K562 (cell line): ENCODE results near the gene SPTLC1. TPM values are rescaled to one million over a fixed set of nuclear protein-coding genes. Genes with fewer than 3 reads are reported as not detected.

Experiments
- ATAC-seq: fragments of 200-7000 bp; cut with Tn5 transposase; 3 replicates; pipeline ENCODE4 v1.9.1; 2020; ENCODE audit warnings: moderate library complexity
- BruUV-seq: library from RNA; stranded (reverse); fragments of 400-500 nt; replicated peaks from 2 replicates; lab custom pipeline; 2021; lab: Mats Ljungman, UMichigan
- CTCF ChIA-PET: fragments of 300-600 bp; formaldehyde crosslinking; extraction: SDS; loops from one replicate; lab custom pipeline; 2021; ENCODE audit warnings: low intra/inter-chr PET ratio; lab: Yijun Ruan, JAX
- POLR2A ChIA-PET: fragments of 300-600, 350-650 bp; sonication (Branson Sonifier 250); formaldehyde crosslinking; extraction: SDS; loops from one replicate; lab custom pipeline; 2021; ENCODE audit warnings: antibody characterized with exemption, inconsistent platforms; lab: Yijun Ruan, JAX
- DNase-seq, 4 experiments: peaks; one replicate each; pipeline versions ENCODE4 v3.0.0 to v3.0.0-alpha.2; 2011 to 2018; ENCODE audit warnings: low spot score in 3 of 4, mixed read lengths in 3 of 4; ENCODE audit errors: extremely low read depth in 1 of 4
- FAIRE-seq: peaks from 2 replicates; lab custom pipeline; 2011; peaks lifted over from hg19 to GRCh38; lab: Jason Lieb, UNC
- H2AFZ ChIP-seq: 2 replicates; pipeline ENCODE4 v1.6.0; 2011; ENCODE audit warnings: low read depth, low read length, control low read depth, inconsistent platforms
- H3K27ac ChIP-seq: fragments of 200-600 bp; 3 replicates; pipeline ENCODE4 v1.8.0; 2011; ENCODE audit warnings: low read depth, mild to moderate bottlenecking, control low read depth, inconsistent platforms, low read length, moderate library complexity, mixed read lengths; ENCODE audit errors: extremely low read depth
- H3K27me3 ChIP-seq, 2 experiments: fragments of 300-600 bp in 1 of 2; 2 replicates in 1 of 2; 3 replicates in 1 of 2; pipeline versions ENCODE4 v1.6.0 to v1.8.0; 2011; ENCODE audit warnings: inconsistent platforms in 2 of 2, low read length in 2 of 2, mild to moderate bottlenecking in 1 of 2, mixed read lengths in 1 of 2, moderate library complexity in 1 of 2; ENCODE audit not compliant: control insufficient read depth in 2 of 2, insufficient read depth in 2 of 2
- H3K36me3 ChIP-seq: fragments of 300-600 bp; 3 replicates; pipeline ENCODE4 v1.8.0; 2011; ENCODE audit warnings: mild to moderate bottlenecking, low read length, inconsistent platforms; ENCODE audit not compliant: control insufficient read depth, insufficient read depth
- H3K4me1 ChIP-seq, 2 experiments: fragments of 200-600 bp in 1 of 2; replicated peaks in 1 of 2; 2 replicates in 1 of 2; 3 replicates in 1 of 2; pipeline versions ENCODE4 v1.5.1 to v1.8.0; 2011; ENCODE audit warnings: inconsistent platforms in 2 of 2, low read length in 2 of 2, mild to moderate bottlenecking in 1 of 2, mixed read lengths in 1 of 2, moderate library complexity in 1 of 2; ENCODE audit not compliant: control insufficient read depth in 2 of 2, insufficient read depth in 2 of 2
- H3K4me2 ChIP-seq: 2 replicates; pipeline ENCODE4 v1.6.1; 2011; ENCODE audit warnings: low read length, control low read depth, inconsistent platforms, mixed read lengths; ENCODE audit not compliant: insufficient read depth
- H3K4me3 ChIP-seq: fragments of 200-600 bp; sonication (generic), shearing (Covaris generic); 2 replicates; pipeline ENCODE4 v1.5.1; 2016; ENCODE audit warnings: control low read depth, inconsistent platforms
- H3K79me2 ChIP-seq: fragments of 200-600 bp; 3 replicates; pipeline ENCODE4 v1.8.0; 2011; ENCODE audit warnings: low read length, inconsistent platforms; ENCODE audit not compliant: control insufficient read depth, insufficient read depth
- H3K9ac ChIP-seq, 2 experiments: 2 replicates each; pipeline versions ENCODE4 v1.6.0 to v1.6.1; 2011; ENCODE audit warnings: low read depth in 2 of 2, low read length in 2 of 2, control low read depth in 1 of 2, inconsistent platforms in 1 of 2, mild to moderate bottlenecking in 1 of 2, mixed read lengths in 1 of 2; ENCODE audit not compliant: insufficient read depth in 1 of 2
- H3K9me1 ChIP-seq: one replicate; pipeline ENCODE4 v1.6.0; 2011; ENCODE audit warnings: inconsistent platforms, mild to moderate bottlenecking, low read length, moderate library complexity; ENCODE audit not compliant: control insufficient read depth, insufficient read depth
- H3K9me3 ChIP-seq: replicated peaks from 2 replicates; pipeline ENCODE4 v1.5.1; 2011; ENCODE audit warnings: low read depth, low read length, inconsistent platforms; ENCODE audit not compliant: control insufficient read depth, insufficient read depth
- H4K20me1 ChIP-seq: replicated peaks from 2 replicates; pipeline ENCODE4 v1.6.1; 2011; ENCODE audit warnings: low read length, inconsistent platforms, mixed read lengths; ENCODE audit not compliant: control insufficient read depth, insufficient read depth
- ARID4B ChIP-seq: sonication (generic); formaldehyde crosslinking; IDR thresholded peaks from 2 replicates; pipeline ENCODE4 v1.8.0; 2022; ENCODE audit warnings: mild to moderate bottlenecking, missing genetic modification reagents
- ATF3 ChIP-seq, 2 experiments: fragments of 450-650 bp in 1 of 2; sonication (generic) in 1 of 2; formaldehyde crosslinking in 1 of 2; IDR thresholded peaks in 1 of 2; conservative IDR thresholded peaks in 1 of 2; 2 replicates each; pipeline versions ENCODE4 v1.6.1 to v1.8.1; 2016 to 2023; ENCODE audit warnings: mild to moderate bottlenecking in 2 of 2, moderate library complexity in 2 of 2, inconsistent platforms in 1 of 2, missing genetic modification reagents in 1 of 2
- E2F1 ChIP-seq: sonication (generic); formaldehyde crosslinking; IDR thresholded peaks from 2 replicates; pipeline ENCODE4 v1.8.1; 2023; ENCODE audit warnings: mild to moderate bottlenecking, missing genetic modification reagents, moderate library complexity
- ETS1 ChIP-seq: conservative IDR thresholded peaks from 2 replicates; pipeline ENCODE4 v1.6.1; 2011; ENCODE audit warnings: low read depth, mild to moderate bottlenecking, low read length; ENCODE audit not compliant: control insufficient read depth
- HCFC1 ChIP-seq: IDR thresholded peaks from 2 replicates; pipeline ENCODE4 v1.6.1; 2012; ENCODE audit warnings: low read depth, low read length, improper control_type of control experiment
- RBM15 ChIP-seq: fragments of 200-400 bp; formaldehyde crosslinking; IDR thresholded peaks from 2 replicates; pipeline ENCODE4 v1.6.1; 2018; ENCODE audit warnings: mild to moderate bottlenecking, low read length, moderate library complexity; ENCODE audit not compliant: insufficient read depth
- SAFB ChIP-seq: fragments of 200-400 bp; formaldehyde crosslinking; IDR thresholded peaks from 2 replicates; pipeline ENCODE4 v1.6.1; 2017; ENCODE audit warnings: low read depth, low read length, borderline replicate concordance
- ZFP36 ChIP-seq: fragments of 150-350 bp; IDR thresholded peaks from 2 replicates; pipeline ENCODE4 v1.6.1; 2018; ENCODE audit warnings: low read length, low read depth; ENCODE audit not compliant: partially characterized antibody
- ZFPM2 ChIP-seq: fragments of 250-450 bp; sonication (Bioruptor Pico); IDR thresholded peaks from 2 replicates; pipeline ENCODE4 v1.5.1; 2022; ENCODE audit warnings: mild to moderate bottlenecking
- ZNF551 ChIP-seq: fragments of 250-450 bp; sonication (Bioruptor Pico); IDR thresholded peaks from 2 replicates; pipeline ENCODE4 v1.5.0; 2021; ENCODE audit warnings: mild to moderate bottlenecking, moderate library complexity
- WGBS: fragments of 100-300 bp; shearing (Covaris generic); methylation state at CpG from one replicate; pipeline ENCODE4 v1.1.6; 2016; ENCODE audit warnings: low coverage, mixed read lengths; ENCODE audit not compliant: insufficient coverage; ENCODE audit errors: missing lambda C conversion rate; 5-methylcytosine and 5-hydroxymethylcytosine counted together
- in situ Hi-C: fragments of 300-500 bp; cut with MboI; formaldehyde crosslinking; loops from 4 replicates; pipeline ENCODE4 v1.15.0; 2018; ENCODE audit warnings: inconsistent platforms, mixed read lengths
- intact Hi-C: fragments of 100-400 bp; cut with micrococcal nuclease; formaldehyde crosslinking; loops from 2 replicates; pipeline ENCODE4 v1.14.2; 2022
- polyA plus RNA-seq, 8 experiments: library from polyadenylated mRNA; depleted of rRNA in 4 of 8; stranded (reverse) in 5 of 8; unstranded in 3 of 8; fragments of >200 nt; fragmentation: Nextera tagmentation in 2 of 8; fragmentation: Illumina TruSeq in 1 of 8; extraction: Ambion mirVana in 2 of 8; extraction: Trizol in 1 of 8; gene quantifications; 2 replicates each; pipeline versions ENCODE4 v1.2.1 to v1.2.3, GENCODE V29; 2011 to 2014; ENCODE audit warnings: inconsistent platforms in 1 of 8, missing spikeins in 1 of 8
- total RNA-seq, 7 experiments: library from RNA; depleted of rRNA in 6 of 7; stranded (reverse); fragments of >200 nt in 6 of 7; fragmentation: Illumina TruSeq in 2 of 7; extraction: Trizol in 2 of 7; gene quantifications; 2 replicates each; pipeline versions ENCODE4 v1.2.1 to v1.2.3, GENCODE V29; 2011 to 2021; ENCODE audit warnings: low replicate concordance in 1 of 7

Gene SPTLC1
- total and polyA plus RNA-seq, 9 of the 15 experiments (the other 6 are each of a cell fraction or from before 2014, with no cell fraction given) = 58.8 to 125 (median 84.5) TPM

- no peak for FAIRE-seq
- Histone ChIP-seq H3K4me1 (no peaks in the 10 kb centered on the region), H3K27ac (no peak overlapping the region), H4K20me1 (no peaks in the 10 kb centered on the region)
- BruUV-seq = no TSS peak
- CTCF ChIA-PET = no interaction called here
- TF ChIP-seq RBM15 = no peak
- no peak for TF ChIP-seq ZFPM2 (CRISPR knock-in tag)
- no peak for TF ChIP-seq SAFB
- TF ChIP-seq ATF3 (IDR thresholded peaks at IDR 0.05) = no peak
- TF ChIP-seq ATF3 (CRISPR knock-in tag; conservative IDR thresholded peaks at IDR 0.05) = no peak
- no peak for TF ChIP-seq E2F1 (CRISPR knock-in tag)
- no peak for TF ChIP-seq ZFP36
- no peak for TF ChIP-seq ETS1
- no peak for TF ChIP-seq ZNF551 (CRISPR knock-in tag)
- no peak for TF ChIP-seq HCFC1
- no peak for TF ChIP-seq ARID4B
- TF ChIP-seq, all 486 proteins: peak for 0
- in situ Hi-C loops (no loop called here), intact Hi-C loops (no loop called here)
- Histone ChIP-seq H3K9ac (no peak overlapping the region), H3K79me2 (no peaks in the 10 kb centered on the region), H3K4me3 (no peak overlapping the region), H3K36me3 (peaks cover 6% of the 10 kb centered on the region; the same call in 1 of the 3 replicates), H2AFZ (no peak overlapping the region), H3K27me3 (no peaks in the 10 kb centered on the region), H3K9me3 (no peaks in the 10 kb centered on the region), H3K4me2 (no peak overlapping the region), H3K9me1 (no peaks in the 10 kb centered on the region)
- 87% methylated on average over 29 of the region's 31 CpGs for WGBS
- DNase-seq (no peak), ATAC-seq (no peak)
- POLR2A ChIA-PET = interaction anchor here (0.7 to 1.3 kb wide), 2 partner anchors 11 to 285 kb away, joined by 3 to 4 read pairs; no protein-coding TSS in a partner anchor
These were observed 88.8 kb downstream of the SPTLC1 start for GRCh38 chr9:92026206-92027002.
